GM21737 (cell line): Measurements from ENCODE around the gene F8A3.
"Not testable (repeated sequence)": the region's sequence is repeated elsewhere in the genome, so short reads cannot be mapped to it uniquely, and the experiment has no call there.

Experiments used
- ATAC-seq: cut with Tn5 transposase; IDR thresholded peaks from one replicate; pipeline ENCODE4 v1.9.1; 2021; ENCODE audit warnings: mild to moderate bottlenecking, moderate library complexity; ENCODE audit not compliant: unreplicated experiment

F8A3 gene

DNA sequence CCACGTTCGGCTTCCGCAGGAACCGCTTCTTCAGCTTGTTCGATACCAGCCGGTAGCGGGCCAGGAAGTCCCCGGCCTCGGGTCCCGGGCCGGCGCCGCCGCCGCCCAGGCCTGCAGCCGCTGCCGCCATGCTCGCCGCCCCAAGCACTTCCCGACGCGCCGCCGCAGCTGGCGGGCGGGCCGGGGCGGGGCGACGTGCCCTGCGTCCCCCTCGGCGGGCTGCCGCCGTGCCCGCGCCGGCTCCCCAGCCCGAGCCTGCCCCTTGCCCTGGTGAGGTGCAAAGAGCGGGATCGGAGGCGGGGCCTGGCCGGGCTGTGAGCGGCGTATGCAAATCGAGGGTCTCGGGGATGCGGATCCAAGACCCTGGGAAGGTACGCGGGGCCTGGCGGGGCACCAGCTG, at the start of gene F8A3:
F8A3 (minus strand) TSS at position 150 of the 400 bp plus-strand sequence; CDS start at position 130, 20 bp downstream.
- ATAC-seq = peak; percentile 78

DNA sequence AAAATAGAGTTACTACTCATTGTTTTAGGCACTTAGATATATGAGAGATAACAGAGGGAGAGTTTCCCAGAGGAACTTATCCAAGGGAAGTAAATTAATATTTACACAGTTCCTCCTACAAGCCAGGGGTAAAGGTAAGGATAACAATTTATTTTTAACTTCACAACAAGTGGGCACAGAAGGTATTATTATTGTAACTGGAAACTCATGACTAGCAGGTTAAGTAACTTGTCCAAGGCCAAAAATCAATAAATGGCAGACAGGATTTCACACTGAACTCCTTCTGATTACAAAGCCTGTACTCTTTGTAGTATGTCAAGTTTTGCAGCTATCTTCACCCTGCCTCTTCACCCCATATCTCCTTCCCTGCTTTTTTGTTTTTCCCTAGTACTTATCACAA, 46.9 kb upstream of the F8A3 start:
- no peak for ATAC-seq

GRCh38 chrX:155495134-155495533, 36.7 kb upstream of the F8A3 start:
- ATAC-seq = not testable (repeated sequence)

- not testable (repeated sequence) for ATAC-seq
These were observed 33.0 kb upstream of the F8A3 start for GRCh38 chrX:155491421-155491820.

DNA sequence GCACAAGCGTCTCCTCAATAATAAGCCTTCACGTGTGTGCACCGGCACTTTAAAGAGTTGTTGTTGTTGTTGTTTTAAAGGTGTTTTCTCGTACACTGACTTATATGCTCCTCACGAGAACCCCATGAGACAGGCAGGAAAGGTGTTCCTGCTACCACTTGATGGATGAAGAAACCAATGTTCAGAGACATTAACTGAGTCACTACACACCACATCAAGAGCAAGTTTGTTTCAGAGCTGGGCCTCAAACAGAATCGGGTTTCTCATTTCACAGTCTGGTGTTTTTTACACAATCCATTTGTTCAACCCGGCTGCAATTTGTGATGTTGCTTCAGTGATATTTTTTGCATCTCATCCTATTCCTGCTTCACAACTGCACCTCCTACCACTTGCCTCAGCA, 18.7 kb upstream of the F8A3 start:
- not testable (repeated sequence) for ATAC-seq

- not testable (repeated sequence) for ATAC-seq
These were observed 8.0 kb upstream of the F8A3 start for GRCh38 chrX:155466269-155466938.

- ATAC-seq = not testable (repeated sequence)
These were observed 2.1 kb upstream of the F8A3 start for GRCh38 chrX:155460501-155460900.

GRCh38 chrX:155457761-155458447, 516 bp downstream of the F8A3 start:
- ATAC-seq = peak; percentile 60

- ATAC-seq = no peak
These were observed 17.3 kb downstream of the F8A3 start for GRCh38 chrX:155441097-155441496.

- no peak for ATAC-seq
These were observed 22.7 kb downstream of the F8A3 start for GRCh38 chrX:155435744-155436112.

GRCh38 chrX:155434906-155435743, 23.3 kb downstream of the F8A3 start:
- no peak for ATAC-seq

- no peak for ATAC-seq
These were observed 40.7 kb downstream of the F8A3 start for GRCh38 chrX:155417769-155418168.
